Neural progenitor cell (in vitro differentiated cells): Measurements from ENCODE around the gene RNF144A. TPM values are rescaled to one million over a fixed set of nuclear protein-coding genes. Genes with fewer than 3 reads are reported as not detected.
A peak's percentile ranks its signal among the peaks of the same experiment; 100 is the strongest.

Source experiments
- DNase-seq: peaks from one replicate; pipeline ENCODE4 v3.0.0-alpha.2; 2016; ENCODE audit warnings: low spot score
- H2AFZ ChIP-seq: fragments of 200-600 bp; sonication (generic); replicated peaks from 2 replicates; pipeline ENCODE4 v1.6.1; 2016; ENCODE audit warnings: antibody characterized with exemption
- H3F3A ChIP-seq: fragments of 200-600 bp; sonication (generic); 2 replicates; pipeline ENCODE4 v1.6.1; 2016; ENCODE audit warnings: antibody characterized with exemption, low read depth
- H3K27ac ChIP-seq: fragments of 200-600 bp; sonication (generic); 2 replicates; pipeline ENCODE4 v1.5.1; 2016; ENCODE audit warnings: mild to moderate bottlenecking
- H3K27me3 ChIP-seq: fragments of 200-600 bp; sonication (generic); 2 replicates; pipeline ENCODE4 v1.6.1; 2016; ENCODE audit warnings: mild to moderate bottlenecking, moderate library complexity
- H3K36me3 ChIP-seq: fragments of 200-600 bp; sonication (generic); 2 replicates; pipeline ENCODE4 v1.5.1; 2016
- H3K4me1 ChIP-seq: fragments of 200-600 bp; sonication (generic); 2 replicates; pipeline ENCODE4 v1.6.1; 2016; ENCODE audit warnings: mixed run types
- H3K4me2 ChIP-seq: fragments of 200-600 bp; sonication (generic); 2 replicates; pipeline ENCODE4 v1.6.1; 2016
- H3K4me3 ChIP-seq: fragments of 200-600 bp; sonication (generic); 2 replicates; pipeline ENCODE4 v1.5.1; 2016
- H3K79me2 ChIP-seq: fragments of 200-600 bp; sonication (generic); 2 replicates; pipeline ENCODE4 v1.6.1; 2016; ENCODE audit warnings: low read depth
- H3K9ac ChIP-seq: fragments of 200-600 bp; sonication (generic); 2 replicates; pipeline ENCODE4 v1.6.1; 2016
- H3K9me3 ChIP-seq: fragments of 200-600 bp; sonication (generic); 2 replicates; pipeline ENCODE4 v1.5.1; 2016; ENCODE audit warnings: low read depth
- H4K20me1 ChIP-seq: fragments of 200-600 bp; sonication (generic); 2 replicates; pipeline ENCODE4 v1.6.1; 2016; ENCODE audit warnings: low read depth
- H3K27ac Mint-ChIP-seq: 3 replicates; pipeline ENCODE4 v1.8.0; 2021; ENCODE audit warnings: mixed read lengths
- H3K27me3 Mint-ChIP-seq: 2 replicates; pipeline ENCODE4 v1.8.0; 2022; ENCODE audit warnings: low read depth, mild to moderate bottlenecking, inconsistent platforms, moderate library complexity, mixed read lengths; ENCODE audit not compliant: insufficient read depth
- H3K36me3 Mint-ChIP-seq: 3 replicates; pipeline ENCODE4 v1.8.0; 2021; ENCODE audit warnings: mixed read lengths
- H3K4me1 Mint-ChIP-seq: 3 replicates; pipeline ENCODE4 v1.8.0; 2021; ENCODE audit warnings: mixed read lengths
- H3K4me3 Mint-ChIP-seq: 3 replicates; pipeline ENCODE4 v1.8.0; 2021; ENCODE audit warnings: mild to moderate bottlenecking, moderate library complexity, mixed read lengths
- H3K9me3 Mint-ChIP-seq: 3 replicates; pipeline ENCODE4 v1.8.0; 2020; ENCODE audit warnings: mixed read lengths
- CTCF ChIP-seq: fragments of 200-600 bp; sonication (generic); IDR thresholded peaks from 2 replicates; pipeline ENCODE4 v1.5.1; 2017; ENCODE audit warnings: antibody characterized with exemption, mild to moderate bottlenecking
- EZH2 ChIP-seq: fragments of 200-600 bp; sonication (generic); IDR thresholded peaks from 2 replicates; pipeline ENCODE4 v1.6.1; 2017; ENCODE audit warnings: antibody characterized with exemption, mild to moderate bottlenecking, moderate library complexity
- EZH2phosphoT487 ChIP-seq: fragments of 200-600 bp; sonication (generic); IDR thresholded peaks from 2 replicates; pipeline ENCODE4 v1.6.1; 2017; ENCODE audit warnings: antibody characterized with exemption
- total RNA-seq: library from RNA; depleted of rRNA; stranded (reverse); fragments of >200 nt; gene quantifications from 2 replicates; pipeline ENCODE4 v1.2.3, GENCODE V29; 2015; ENCODE audit warnings: low replicate concordance

Gene RNF144A
- total RNA-seq, 1 donor from 2014 or later: 32.0 TPM

GRCh38 chr2:7016601-7017211 lies 99.5 kb downstream of the RNF144A start:
- TF ChIP-seq CTCF (no peak), EZH2 (no peak), EZH2phosphoT487 (no peak)
- Histone ChIP-seq H3F3A (no peaks in the 10 kb centered on the region), H2AFZ (no peak overlapping the region), H3K9me3 (no peaks in the 10 kb centered on the region), H3K4me2 (no peak overlapping the region), H3K36me3 (no peaks in the 10 kb centered on the region), H3K9ac (no peak overlapping the region), H3K79me2 (no peaks in the 10 kb centered on the region), H4K20me1 (peaks cover 6% of the 10 kb centered on the region), H3K4me3 (no peak overlapping the region), H3K4me1 (peaks cover 11% of the 10 kb centered on the region), H3K27ac (no peak overlapping the region), H3K27me3 (no peaks in the 10 kb centered on the region)
- H3K9me3 Mint-ChIP-seq: no peaks in the 10 kb centered on the region
- DNase-seq: no peak
- peaks cover 2% of the 10 kb centered on the region for H3K27me3 Mint-ChIP-seq
- peaks cover 63% of the 10 kb centered on the region for H3K4me1 Mint-ChIP-seq
- no peak overlapping the region for H3K27ac Mint-ChIP-seq
- H3K36me3 Mint-ChIP-seq: peaks cover 27% of the 10 kb centered on the region
- no peak overlapping the region for H3K4me3 Mint-ChIP-seq

DNA sequence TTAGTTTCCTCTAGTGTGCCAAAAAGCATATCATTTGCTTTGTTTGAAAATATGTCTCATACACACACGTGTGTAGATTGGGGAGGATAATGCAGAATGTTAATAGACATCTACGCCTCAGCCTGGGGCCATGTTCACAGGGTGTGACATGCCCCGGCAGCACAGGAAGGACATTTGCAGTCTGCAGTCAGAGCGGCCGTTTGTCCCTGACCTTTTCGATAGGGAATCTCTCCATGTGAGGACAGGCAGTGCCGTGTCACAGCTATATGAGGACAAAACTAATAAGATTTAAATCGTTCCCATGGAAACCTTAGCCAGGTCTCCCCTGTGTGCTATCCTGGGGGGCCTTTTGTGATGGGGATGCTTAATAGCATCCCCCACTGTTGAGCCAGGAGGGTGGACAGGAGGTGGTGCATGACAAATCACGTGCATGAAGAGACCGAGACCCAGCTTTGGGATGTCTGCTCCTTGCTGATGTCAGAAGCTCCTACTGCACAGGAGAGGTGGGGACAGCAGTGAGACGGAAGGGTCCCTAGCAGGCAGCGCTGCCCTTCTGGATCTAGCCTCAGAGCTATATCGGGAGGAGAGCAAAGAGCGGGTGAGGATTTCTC lies 100.6 kb downstream of the RNF144A start:
- H3K4me1 Mint-ChIP-seq: peaks cover 63% of the 10 kb centered on the region
- DNase-seq: no peak
- no peak overlapping the region for H3K27ac ChIP-seq

GRCh38 chr2:7018282-7018701 lies 101.1 kb downstream of the RNF144A start:
- Mint-ChIP-seq H3K27ac (peak overlapping the region; percentile 92), H3K4me3 (no peak overlapping the region), H3K4me1 (peaks cover 63% of the 10 kb centered on the region), H3K27me3 (peaks cover 2% of the 10 kb centered on the region), H3K9me3 (no peaks in the 10 kb centered on the region), H3K36me3 (peaks cover 28% of the 10 kb centered on the region)
- H3K27ac ChIP-seq: no peak overlapping the region
- no peaks in the 10 kb centered on the region for H3F3A ChIP-seq
- DNase-seq: no peak
- no peaks in the 10 kb centered on the region for H3K79me2 ChIP-seq
- peaks cover 6% of the 10 kb centered on the region for H4K20me1 ChIP-seq
- no peak overlapping the region for H3K4me2 ChIP-seq
- H3K4me3 ChIP-seq: no peak overlapping the region
- H2AFZ ChIP-seq: no peak overlapping the region
- H3K27me3 ChIP-seq: no peaks in the 10 kb centered on the region
- no peak overlapping the region for H3K9ac ChIP-seq
- H3K36me3 ChIP-seq: no peaks in the 10 kb centered on the region
- no peaks in the 10 kb centered on the region for H3K9me3 ChIP-seq
- H3K4me1 ChIP-seq: peaks cover 11% of the 10 kb centered on the region
- TF ChIP-seq CTCF (no peak), EZH2phosphoT487 (no peak), EZH2 (no peak)

More for the DNA sequence above, 100.6 kb downstream of the RNF144A start:
- H3K27ac Mint-ChIP-seq: peak overlapping the region; percentile 61
- H3K4me3 Mint-ChIP-seq: peak overlapping the region; percentile 66
- H2AFZ ChIP-seq: no peak overlapping the region
- H3K9ac ChIP-seq: no peak overlapping the region
- no peaks in the 10 kb centered on the region for H3K9me3 ChIP-seq
- no peaks in the 10 kb centered on the region for H3K9me3 Mint-ChIP-seq
- no peak overlapping the region for H3K4me3 ChIP-seq
- no peak overlapping the region for H3K4me2 ChIP-seq
- no peaks in the 10 kb centered on the region for H3K27me3 ChIP-seq
- no peaks in the 10 kb centered on the region for H3K79me2 ChIP-seq
- no peaks in the 10 kb centered on the region for H3K36me3 ChIP-seq
- peaks cover 25% of the 10 kb centered on the region for H3K36me3 Mint-ChIP-seq
- H3K4me1 ChIP-seq: peaks cover 11% of the 10 kb centered on the region
- H3K27me3 Mint-ChIP-seq: peaks cover 2% of the 10 kb centered on the region
- no peaks in the 10 kb centered on the region for H3F3A ChIP-seq
- TF ChIP-seq EZH2 (no peak), EZH2phosphoT487 (no peak), CTCF (no peak)
- peaks cover 6% of the 10 kb centered on the region for H4K20me1 ChIP-seq
